GM21619 (cell line): ENCODE measurements around the gene SLC66A3.

ENCODE experiments used
- ATAC-seq: cut with Tn5 transposase; IDR thresholded peaks from one replicate; pipeline ENCODE4 v1.9.1; 2021; ENCODE audit not compliant: unreplicated experiment

Gene SLC66A3

GRCh38 chr2:11134349-11134748 lies 20.9 kb upstream of the SLC66A3 start:
- no peak for ATAC-seq

- no peak for ATAC-seq
Observed at GRCh38 chr2:11140492-11140891, 14.8 kb upstream of the SLC66A3 start.

GRCh38 chr2:11141319-11141718 lies 13.9 kb upstream of the SLC66A3 start:
- no peak for ATAC-seq

GRCh38 chr2:11142330-11142729 lies 12.9 kb upstream of the SLC66A3 start:
- ATAC-seq: no peak

GRCh38 chr2:11142987-11143386 lies 12.3 kb upstream of the SLC66A3 start:
- no peak for ATAC-seq

GRCh38 chr2:11144077-11144737 lies 11.1 kb upstream of the SLC66A3 start:
- no peak for ATAC-seq

GRCh38 chr2:11144738-11145079 lies 10.6 kb upstream of the SLC66A3 start:
- ATAC-seq: no peak

- no peak for ATAC-seq
Observed at GRCh38 chr2:11145350-11145749, 9.9 kb upstream of the SLC66A3 start.

GRCh38 chr2:11146076-11146475 lies 9.2 kb upstream of the SLC66A3 start:
- no peak for ATAC-seq

- no peak for ATAC-seq
Observed at GRCh38 chr2:11147263-11147662, 8.0 kb upstream of the SLC66A3 start.

GRCh38 chr2:11152591-11152990 lies 2.7 kb upstream of the SLC66A3 start:
- ATAC-seq: no peak

- peak; percentile 18 for ATAC-seq
Observed at GRCh38 chr2:11154016-11154922, 998 bp upstream of the SLC66A3 start.

GRCh38 chr2:11154923-11155380 lies 315 bp upstream of the SLC66A3 start:
- peak; percentile 67 for ATAC-seq

- no peak for ATAC-seq
Observed at GRCh38 chr2:11156396-11157075, 1.3 kb downstream of the SLC66A3 start.

GRCh38 chr2:11157296-11157695 lies 2.0 kb downstream of the SLC66A3 start:
- ATAC-seq: no peak

- ATAC-seq: no peak
Observed at GRCh38 chr2:11157731-11158130, 2.5 kb downstream of the SLC66A3 start.

GRCh38 chr2:11158916-11159573 lies 3.8 kb downstream of the SLC66A3 start:
- no peak for ATAC-seq

GRCh38 chr2:11159574-11160170 lies 4.4 kb downstream of the SLC66A3 start:
- ATAC-seq: no peak

GRCh38 chr2:11160256-11160655 lies 5.0 kb downstream of the SLC66A3 start:
- ATAC-seq: no peak

- ATAC-seq: peak; percentile 86
Observed at GRCh38 chr2:11160731-11161455, 5.6 kb downstream of the SLC66A3 start.
